Activated CD4-positive, alpha-beta T cell treated with anti-CD3 and anti-CD28 coated beads, Interleukin-10, Interleukin-2, amounts not matched to agents 100 ng/mL and 50 ng/mL, durations not matched to agents 16 hours and 8 hours (primary cell): ENCODE results near the gene TMOD1.
A peak's percentile ranks its signal among the peaks of the same experiment; 100 is the strongest.
"Not testable (repeated sequence)": the region's sequence is repeated elsewhere in the genome, so short reads cannot be mapped to it uniquely, and the experiment has no call there.

Experiments used
- DNase-seq: peaks from one replicate; pipeline ENCODE4 v3.0.0-alpha.2; 2020

The TMOD1 gene

DNA sequence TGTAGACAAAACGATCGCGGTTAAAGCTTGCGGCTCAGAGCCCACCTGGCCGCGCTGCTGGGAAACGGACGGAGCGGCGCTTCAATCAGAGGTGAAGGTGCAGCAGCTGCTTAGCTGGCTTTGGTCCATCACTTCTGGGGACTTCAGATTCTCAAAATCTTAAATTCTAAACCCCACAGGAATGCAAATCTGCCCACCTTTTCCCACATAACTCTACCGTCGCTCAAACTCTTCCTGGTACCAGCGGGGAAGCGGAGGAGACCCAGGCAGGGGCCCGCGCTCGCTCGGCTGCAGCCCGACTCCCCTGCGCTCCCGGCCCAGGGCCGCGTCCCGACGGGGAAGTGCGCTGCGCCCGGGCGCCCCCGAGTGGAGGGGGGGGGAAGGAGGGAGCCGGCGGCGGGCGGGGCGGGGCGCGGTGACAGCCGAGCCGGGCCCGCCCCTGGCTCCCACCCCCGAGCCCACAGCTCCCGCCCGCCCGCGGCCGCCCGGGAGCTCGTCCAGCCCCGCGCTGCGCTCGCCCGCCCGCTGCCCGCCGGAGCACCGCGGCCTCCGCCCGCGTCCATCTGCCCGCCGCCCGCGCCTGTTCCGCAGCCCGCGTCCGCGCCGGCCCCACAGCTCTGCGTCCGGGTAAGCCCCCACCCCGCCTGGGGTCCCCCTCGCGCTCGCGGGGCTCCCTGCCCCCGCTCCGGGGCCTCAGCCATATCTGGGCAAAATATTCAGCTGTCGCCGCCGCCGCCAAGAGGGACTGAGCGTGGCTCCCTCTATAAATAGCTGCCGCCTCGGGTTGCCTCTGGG, at the start of gene TMOD1:
TSS of gene TMOD1 (plus strand) at position 490 of the 795 bp plus-strand sequence. CDS start 22,523 bp downstream, outside the sequence.
- DNase-seq: peak; percentile 57

DNA sequence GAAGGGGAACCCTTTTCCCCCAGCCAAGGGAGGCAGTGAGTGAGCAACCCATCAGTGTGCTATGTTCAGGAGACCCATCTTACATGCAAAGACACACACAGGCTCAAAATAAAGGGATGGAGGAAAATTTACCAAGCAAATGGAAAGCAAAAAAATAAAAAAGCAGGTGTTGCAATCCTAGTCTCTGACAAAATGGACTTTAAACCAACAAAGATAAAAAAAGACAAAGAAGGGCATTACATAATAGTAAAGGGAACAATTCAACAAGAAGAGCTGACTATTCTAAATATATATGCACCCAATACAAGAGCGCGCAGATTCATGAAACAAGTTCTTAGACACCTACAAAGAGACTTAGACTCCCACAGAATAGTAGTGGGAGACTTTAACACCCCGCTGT, 47.9 kb upstream of the TMOD1 start:
- not testable (repeated sequence) for DNase-seq

- DNase-seq: not testable (repeated sequence)
These were observed 44.6 kb upstream of the TMOD1 start for GRCh38 chr9:97456841-97457240.

GRCh38 chr9:97459326-97459725, 42.1 kb upstream of the TMOD1 start:
- DNase-seq: no peak

DNA sequence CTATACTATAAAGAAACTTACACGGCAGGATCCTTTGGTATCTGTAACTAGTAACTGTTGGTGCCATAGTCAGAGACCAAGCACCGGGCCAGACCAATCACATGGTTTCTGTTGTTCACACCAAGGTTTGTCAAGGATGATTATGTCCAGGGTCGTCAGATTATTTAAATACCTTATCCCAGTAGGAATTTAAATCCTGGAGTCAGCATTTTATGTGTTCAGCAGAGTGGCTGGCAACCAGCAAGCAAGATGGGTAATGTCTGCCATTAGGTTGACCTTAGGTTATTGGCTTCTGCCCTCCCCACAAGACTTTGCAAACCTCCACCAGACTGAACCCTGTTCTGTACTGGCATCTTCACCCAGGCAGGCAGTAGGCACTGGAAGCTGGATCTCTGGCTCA, 39.3 kb upstream of the TMOD1 start:
- no peak for DNase-seq

GRCh38 chr9:97462914-97463313, 38.6 kb upstream of the TMOD1 start:
- DNase-seq: no peak

- DNase-seq: peak; percentile 64
These were observed 32.6 kb upstream of the TMOD1 start for GRCh38 chr9:97468658-97469448.

DNA sequence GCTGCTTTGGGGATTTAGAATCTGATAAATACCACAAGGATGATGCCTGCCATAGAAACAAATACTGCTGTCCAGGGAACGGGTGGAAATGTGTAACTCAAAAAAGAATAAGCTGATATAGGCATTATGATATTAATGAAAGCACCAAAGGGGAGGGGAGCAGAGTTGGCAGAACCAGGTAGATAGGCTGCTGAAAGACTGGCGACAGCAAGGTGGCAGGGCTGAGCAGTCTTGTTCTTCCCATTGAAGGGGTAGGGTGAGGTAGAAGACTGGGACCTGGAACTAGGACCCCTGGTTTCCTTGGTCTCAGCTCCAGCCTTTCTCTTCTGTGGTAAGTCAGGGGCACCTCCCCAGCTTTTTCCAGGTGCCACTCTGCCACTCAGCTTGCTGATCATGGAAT, 31.4 kb upstream of the TMOD1 start:
- DNase-seq: peak; percentile 21

DNA sequence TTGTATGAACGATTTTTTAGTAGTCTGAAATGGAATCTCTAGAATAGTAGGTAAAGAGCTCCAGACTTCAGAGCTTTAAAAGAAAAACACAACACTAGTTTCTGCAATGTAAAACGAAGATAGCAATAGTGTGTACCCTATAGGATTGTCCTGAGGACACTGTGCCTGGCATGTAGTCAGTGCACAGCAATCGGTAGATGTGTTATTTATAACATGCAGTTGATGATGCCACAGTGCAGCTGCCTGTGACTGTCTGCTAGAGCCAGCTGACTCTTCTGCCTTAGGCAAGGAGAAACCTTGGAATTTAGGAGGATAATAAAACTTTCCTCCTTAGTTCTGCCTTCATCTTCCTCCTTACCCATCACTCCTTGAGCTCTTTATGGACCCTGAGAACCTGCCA, 27.7 kb upstream of the TMOD1 start:
- DNase-seq: no peak

DNA sequence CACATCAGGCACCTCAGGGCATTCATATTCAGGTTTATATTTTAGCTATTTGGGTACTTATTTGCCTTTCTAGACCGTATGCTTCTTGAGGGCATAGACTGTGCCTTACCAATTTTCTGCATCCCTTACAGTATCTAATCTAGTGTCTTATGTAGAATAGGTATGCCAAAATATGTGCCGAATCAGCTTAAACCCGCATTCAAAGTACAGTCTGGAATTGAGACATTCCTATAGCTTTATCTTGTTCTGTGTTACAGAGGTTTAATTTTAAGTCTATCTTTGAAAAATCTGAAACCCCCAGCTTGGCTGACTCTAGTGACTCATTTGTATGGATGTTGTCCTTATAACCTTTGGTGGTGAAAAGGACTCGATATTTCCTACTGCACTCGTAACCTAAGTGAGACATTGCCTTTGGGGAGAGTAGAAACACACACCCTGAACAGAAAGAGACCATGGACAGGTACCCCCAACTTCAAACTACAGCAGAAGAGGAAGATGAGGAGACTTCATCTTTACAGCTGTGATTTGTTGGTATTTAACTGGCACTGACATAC, 27.0 kb upstream of the TMOD1 start:
- no peak for DNase-seq

- no peak for DNase-seq
These were observed 26.4 kb upstream of the TMOD1 start for GRCh38 chr9:97475059-97475458.

- no peak for DNase-seq
These were observed 23.0 kb upstream of the TMOD1 start for GRCh38 chr9:97478301-97478981.

DNA sequence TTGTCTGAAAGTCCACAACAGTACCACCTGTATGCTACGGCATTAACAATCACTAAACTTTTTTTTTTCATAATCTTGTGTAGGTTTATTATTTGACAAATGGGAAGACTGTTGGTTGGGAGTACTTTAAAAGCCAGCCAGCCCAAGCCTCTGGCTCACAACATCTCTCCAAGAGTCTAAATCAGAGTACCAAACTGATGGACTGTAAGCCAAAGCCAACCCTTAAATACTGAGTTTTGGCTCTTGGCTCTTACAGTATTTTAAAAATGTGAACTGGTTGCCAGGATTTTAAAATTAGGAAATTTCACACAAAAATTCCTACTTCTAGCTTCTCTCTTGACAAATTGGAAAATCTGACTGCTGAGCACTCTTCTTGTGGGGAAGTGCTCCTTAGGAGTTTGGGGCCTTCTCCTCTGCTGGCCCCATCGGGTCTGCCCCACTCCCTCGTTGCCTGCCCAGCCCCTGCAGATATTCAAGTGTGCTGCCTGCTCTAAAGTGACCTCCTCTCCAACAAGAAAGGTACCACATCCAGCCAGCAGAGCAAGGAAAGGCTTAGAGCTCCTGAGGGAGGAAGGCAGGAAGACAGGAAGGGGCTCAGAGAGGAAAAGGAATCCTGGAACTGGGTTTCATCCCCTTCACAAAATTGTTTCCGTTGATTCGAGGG, 21.8 kb upstream of the TMOD1 start:
- no peak for DNase-seq

- DNase-seq: no peak
These were observed 21.3 kb upstream of the TMOD1 start for GRCh38 chr9:97480174-97480573.

- no peak for DNase-seq
These were observed 20.7 kb upstream of the TMOD1 start for GRCh38 chr9:97480749-97481148.

- no peak for DNase-seq
These were observed 17.3 kb upstream of the TMOD1 start for GRCh38 chr9:97484134-97484533.

DNA sequence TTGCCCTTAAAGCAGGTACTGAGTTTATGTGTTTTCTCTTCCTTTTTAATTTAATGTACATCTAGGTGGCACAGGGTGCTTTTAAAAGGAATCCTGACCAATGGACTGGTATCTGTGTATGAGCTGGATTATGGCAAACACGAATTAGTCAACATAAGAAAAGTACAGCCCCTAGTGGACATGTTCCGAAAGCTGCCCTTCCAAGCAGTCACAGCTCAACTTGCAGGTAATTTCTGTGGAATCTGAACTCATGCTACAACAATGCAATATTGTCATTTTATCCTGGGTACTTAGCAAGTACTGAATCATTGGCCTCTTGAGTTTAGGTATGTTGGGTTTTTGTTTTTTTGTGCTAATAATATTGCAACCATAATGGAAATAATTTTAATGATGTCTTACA, 14.4 kb upstream of the TMOD1 start:
- no peak for DNase-seq

DNA sequence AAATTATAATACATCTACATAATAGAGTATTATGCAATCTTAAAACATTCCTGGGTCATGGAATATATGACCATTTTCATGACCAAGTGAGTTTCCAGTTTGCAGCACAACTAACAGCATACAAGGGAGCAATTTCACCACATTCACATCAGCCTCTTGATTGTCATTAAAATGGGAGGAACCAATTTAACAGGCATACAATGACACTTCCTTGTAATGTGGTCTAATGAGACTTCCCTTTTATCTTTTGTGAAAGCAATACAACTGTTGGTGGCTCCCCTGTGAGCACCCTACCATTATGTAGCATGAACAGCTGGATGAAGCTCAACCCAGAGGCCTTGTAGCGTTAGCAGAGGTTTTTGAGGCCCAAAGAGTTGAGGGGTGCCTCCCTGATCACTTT, 13.6 kb upstream of the TMOD1 start:
- DNase-seq: no peak

GRCh38 chr9:97491216-97491999, 10.1 kb upstream of the TMOD1 start:
- no peak for DNase-seq

DNA sequence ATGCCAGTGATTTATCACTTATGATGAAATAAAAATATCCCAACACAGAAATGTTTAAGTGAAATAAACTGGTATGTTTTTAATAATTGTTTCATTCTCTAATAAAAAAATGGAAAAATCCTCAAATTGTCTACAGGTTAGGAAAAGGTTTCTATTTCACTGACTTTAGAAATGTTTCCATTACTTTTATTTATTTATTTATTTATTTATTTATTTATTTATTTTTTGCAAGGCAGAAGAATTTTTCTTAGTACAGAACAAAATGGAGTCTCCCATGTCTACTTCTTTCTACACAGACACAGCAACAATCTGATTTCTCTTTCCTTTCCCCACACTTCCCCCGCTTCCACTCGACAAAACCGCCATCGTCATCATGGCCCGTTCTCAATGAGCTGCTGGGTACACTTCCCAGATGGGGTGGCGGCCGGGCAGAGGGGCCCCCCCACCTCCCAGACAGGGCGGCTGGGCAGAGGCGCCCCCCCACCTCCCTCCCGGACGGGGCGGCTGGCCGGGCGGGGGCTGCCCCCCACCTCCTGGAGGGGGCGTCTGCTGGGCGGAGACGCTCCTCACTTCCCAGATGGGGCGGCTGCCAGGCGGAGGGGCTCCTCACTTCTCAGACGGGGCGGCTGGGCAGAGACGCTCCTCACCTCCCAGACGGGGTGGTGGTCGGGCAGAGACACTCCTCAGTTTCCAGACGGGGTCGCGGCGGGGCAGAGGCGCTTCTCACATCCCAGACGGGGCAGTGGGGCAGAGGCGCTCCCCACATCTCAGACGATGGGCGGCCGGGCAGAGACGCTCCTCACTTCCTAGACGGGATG, 3.7 kb upstream of the TMOD1 start:
- DNase-seq: not testable (repeated sequence)

- DNase-seq: not testable (repeated sequence)
These were observed 2.6 kb upstream of the TMOD1 start for GRCh38 chr9:97498846-97499245.
